Mesendoderm (in vitro differentiated cells): Measurements from ENCODE around the gene CLIP2.
A peak's percentile ranks its signal among the peaks of the same experiment; 100 is the strongest.

Experiments used
- DNase-seq: peaks from one replicate; pipeline ENCODE4 v3.0.0; 2013
- H2AK5ac ChIP-seq: 2 replicates; pipeline ENCODE4 v1.6.1; 2013; ENCODE audit warnings: low read length, inconsistent platforms
- H2BK120ac ChIP-seq: 2 replicates; pipeline ENCODE4 v1.6.1; 2013; ENCODE audit warnings: low read depth, mild to moderate bottlenecking, low read length, moderate library complexity, mixed read lengths
- H2BK15ac ChIP-seq: replicated peaks from 2 replicates; pipeline ENCODE4 v1.6.1; 2013; ENCODE audit warnings: low read depth, mild to moderate bottlenecking, moderate library complexity
- H2BK5ac ChIP-seq: 2 replicates; pipeline ENCODE4 v1.6.1; 2013; ENCODE audit warnings: low read length, inconsistent platforms
- H3K18ac ChIP-seq: 2 replicates; pipeline ENCODE4 v1.6.1; 2013; ENCODE audit warnings: mild to moderate bottlenecking, low read length, mixed read lengths
- H3K23ac ChIP-seq: one replicate; pipeline ENCODE4 v1.6.1; 2013; ENCODE audit warnings: low read length
- H3K27ac ChIP-seq: 2 replicates; pipeline ENCODE4 v1.5.1; 2013; ENCODE audit warnings: low read depth, mild to moderate bottlenecking, inconsistent platforms, low read length, moderate library complexity
- H3K27me3 ChIP-seq: 2 replicates; pipeline ENCODE4 v1.6.1; 2013; ENCODE audit warnings: low read length, control low read depth, mild to moderate bottlenecking, inconsistent platforms; ENCODE audit not compliant: insufficient read depth, poor library complexity
- H3K36me3 ChIP-seq: 2 replicates; pipeline ENCODE4 v1.6.1; 2013; ENCODE audit warnings: low read length, inconsistent platforms; ENCODE audit not compliant: control insufficient read depth, insufficient read depth
- H3K4ac ChIP-seq: one replicate; pipeline ENCODE4 v1.6.1; 2013; ENCODE audit warnings: low read depth, mild to moderate bottlenecking, low read length, moderate library complexity
- H3K4me1 ChIP-seq: 2 replicates; pipeline ENCODE4 v1.6.1; 2013; ENCODE audit warnings: low read depth, low read length, inconsistent platforms; ENCODE audit not compliant: control insufficient read depth
- H3K4me2 ChIP-seq: 2 replicates; pipeline ENCODE4 v1.6.1; 2013; ENCODE audit warnings: low read length
- H3K4me3 ChIP-seq: 2 replicates; pipeline ENCODE4 v1.5.1; 2013; ENCODE audit warnings: mild to moderate bottlenecking, low read length
- H3K56ac ChIP-seq: one replicate; pipeline ENCODE4 v1.6.1; 2013; ENCODE audit warnings: low read length
- H3K79me1 ChIP-seq: 2 replicates; pipeline ENCODE4 v1.6.1; 2013; ENCODE audit warnings: low read length, inconsistent platforms
- H3K79me2 ChIP-seq: 2 replicates; pipeline ENCODE4 v1.6.1; 2013; ENCODE audit warnings: mild to moderate bottlenecking, low read length; ENCODE audit not compliant: control insufficient read depth, insufficient read depth
- H3K9ac ChIP-seq: 2 replicates; pipeline ENCODE4 v1.6.1; 2013; ENCODE audit warnings: low read length, inconsistent platforms
- H4K5ac ChIP-seq: one replicate; pipeline ENCODE4 v1.6.1; 2013; ENCODE audit warnings: low read length
- H4K8ac ChIP-seq: one replicate; pipeline ENCODE4 v1.6.1; 2013; ENCODE audit warnings: low read depth, mild to moderate bottlenecking, control low read depth, low read length, moderate library complexity
- WGBS: extraction: QIAGEN DNeasy Blood & Tissue Kit; methylation state at CpG from one replicate; pipeline ENCODE4 v1.1.7; 2013; ENCODE audit warnings: low lambda C conversion rate, missing lambda C conversion rate; ENCODE audit not compliant: insufficient coverage; ENCODE audit errors: extremely low coverage; 5-methylcytosine and 5-hydroxymethylcytosine counted together

The CLIP2 gene

GRCh38 chr7:74443543-74444247, 154.5 kb downstream of the CLIP2 start:
- no peaks in the 10 kb centered on the region for H3K36me3 ChIP-seq
- WGBS = no CpG with 5 or more reads among the region's 21 CpGs
- H2AK5ac ChIP-seq = no peak overlapping the region
- DNase-seq = no peak
- H3K18ac ChIP-seq = no peak overlapping the region
- no peaks in the 10 kb centered on the region for H3K79me2 ChIP-seq
- H3K9ac ChIP-seq = no peak overlapping the region
- H4K5ac ChIP-seq = no peak overlapping the region
- no peak overlapping the region for H2BK120ac ChIP-seq
- no peak overlapping the region for H2BK5ac ChIP-seq
- no peak overlapping the region for H3K4me3 ChIP-seq
- no peaks in the 10 kb centered on the region for H3K4me1 ChIP-seq
- no peak overlapping the region for H3K56ac ChIP-seq
- no peak overlapping the region for H3K27ac ChIP-seq
- H4K8ac ChIP-seq = no peak overlapping the region
- H2BK15ac ChIP-seq = no peak overlapping the region
- no peak overlapping the region for H3K23ac ChIP-seq
- no peak overlapping the region for H3K4me2 ChIP-seq
- H3K4ac ChIP-seq = no peak overlapping the region
- H3K79me1 ChIP-seq = no peaks in the 10 kb centered on the region
- no peaks in the 10 kb centered on the region for H3K27me3 ChIP-seq

DNA sequence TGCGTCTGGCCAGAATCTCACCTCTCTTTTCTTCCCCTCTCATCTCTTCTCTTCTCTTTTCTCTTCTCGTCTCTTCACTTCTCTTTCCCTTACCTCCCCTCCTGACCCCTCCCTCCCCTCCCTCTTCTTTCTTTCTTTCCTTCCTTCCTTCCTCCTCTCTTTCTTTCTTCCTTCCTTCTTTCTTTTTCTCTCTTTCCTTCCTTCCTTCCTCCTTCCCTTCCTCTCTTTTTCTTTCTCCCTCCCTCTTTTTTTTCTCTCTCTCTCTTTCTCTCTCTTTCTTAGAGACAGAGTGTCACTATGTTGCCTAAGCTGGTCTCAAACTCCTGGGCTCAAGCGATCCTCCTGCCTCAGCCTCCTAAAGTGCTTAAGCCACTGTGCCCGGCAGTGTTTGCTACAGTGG, 159.9 kb downstream of the CLIP2 start:
- no peak overlapping the region for H4K8ac ChIP-seq
- no peaks in the 10 kb centered on the region for H3K79me1 ChIP-seq
- no peak overlapping the region for H3K18ac ChIP-seq
- no peaks in the 10 kb centered on the region for H3K4me1 ChIP-seq
- H3K23ac ChIP-seq = no peak overlapping the region
- no peak overlapping the region for H2BK120ac ChIP-seq
- no peak for DNase-seq
- H2BK5ac ChIP-seq = no peak overlapping the region
- WGBS = 100% methylated on average over 1 of the region's 4 CpGs
- no peaks in the 10 kb centered on the region for H3K79me2 ChIP-seq
- H3K27ac ChIP-seq = no peak overlapping the region
- H3K4ac ChIP-seq = no peak overlapping the region
- no peak overlapping the region for H3K56ac ChIP-seq
- no peaks in the 10 kb centered on the region for H3K36me3 ChIP-seq
- H3K4me3 ChIP-seq = no peak overlapping the region
- H3K4me2 ChIP-seq = no peak overlapping the region
- no peak overlapping the region for H3K9ac ChIP-seq
- H4K5ac ChIP-seq = no peak overlapping the region
- H3K27me3 ChIP-seq = no peaks in the 10 kb centered on the region
- no peak overlapping the region for H2AK5ac ChIP-seq
- H2BK15ac ChIP-seq = no peak overlapping the region

GRCh38 chr7:74449809-74450397, 160.7 kb downstream of the CLIP2 start:
- WGBS = no CpG with 5 or more reads among the region's 15 CpGs
- Histone ChIP-seq H4K8ac (no peak overlapping the region), H2BK5ac (no peak overlapping the region), H3K79me2 (peaks cover 4% of the 10 kb centered on the region), H2BK120ac (no peak overlapping the region), H3K4me3 (no peak overlapping the region), H3K4me2 (no peak overlapping the region), H3K79me1 (peaks cover 2% of the 10 kb centered on the region), H4K5ac (no peak overlapping the region), H3K27me3 (no peaks in the 10 kb centered on the region), H3K9ac (no peak overlapping the region), H3K4me1 (peaks cover 2% of the 10 kb centered on the region), H3K56ac (no peak overlapping the region), H3K18ac (no peak overlapping the region), H2AK5ac (no peak overlapping the region), H3K23ac (no peak overlapping the region), H2BK15ac (no peak overlapping the region), H3K36me3 (no peaks in the 10 kb centered on the region), H3K4ac (no peak overlapping the region), H3K27ac (no peak overlapping the region)
- peak; percentile 84 for DNase-seq

GRCh38 chr7:74452748-74453321, 163.6 kb downstream of the CLIP2 start:
- no CpG with 5 or more reads among the region's 15 CpGs for WGBS
- no peak overlapping the region for H3K23ac ChIP-seq
- no peaks in the 10 kb centered on the region for H3K36me3 ChIP-seq
- H2BK15ac ChIP-seq = no peak overlapping the region
- H2BK120ac ChIP-seq = no peak overlapping the region
- peak overlapping the region; percentile 67 for H3K9ac ChIP-seq
- no peaks in the 10 kb centered on the region for H3K27me3 ChIP-seq
- no peak overlapping the region for H2AK5ac ChIP-seq
- H3K27ac ChIP-seq = no peak overlapping the region
- peaks cover 28% of the 10 kb centered on the region for H3K79me2 ChIP-seq
- peaks cover 4% of the 10 kb centered on the region for H3K4me1 ChIP-seq
- no peak overlapping the region for H3K4me2 ChIP-seq
- H2BK5ac ChIP-seq = no peak overlapping the region
- DNase-seq = no peak
- no peak overlapping the region for H3K4ac ChIP-seq
- no peak overlapping the region for H4K5ac ChIP-seq
- H4K8ac ChIP-seq = peak overlapping the region; percentile 91
- peaks cover 15% of the 10 kb centered on the region for H3K79me1 ChIP-seq
- no peak overlapping the region for H3K4me3 ChIP-seq
- peak overlapping the region; percentile 95 for H3K18ac ChIP-seq
- H3K56ac ChIP-seq = peak overlapping the region; percentile 81

DNA sequence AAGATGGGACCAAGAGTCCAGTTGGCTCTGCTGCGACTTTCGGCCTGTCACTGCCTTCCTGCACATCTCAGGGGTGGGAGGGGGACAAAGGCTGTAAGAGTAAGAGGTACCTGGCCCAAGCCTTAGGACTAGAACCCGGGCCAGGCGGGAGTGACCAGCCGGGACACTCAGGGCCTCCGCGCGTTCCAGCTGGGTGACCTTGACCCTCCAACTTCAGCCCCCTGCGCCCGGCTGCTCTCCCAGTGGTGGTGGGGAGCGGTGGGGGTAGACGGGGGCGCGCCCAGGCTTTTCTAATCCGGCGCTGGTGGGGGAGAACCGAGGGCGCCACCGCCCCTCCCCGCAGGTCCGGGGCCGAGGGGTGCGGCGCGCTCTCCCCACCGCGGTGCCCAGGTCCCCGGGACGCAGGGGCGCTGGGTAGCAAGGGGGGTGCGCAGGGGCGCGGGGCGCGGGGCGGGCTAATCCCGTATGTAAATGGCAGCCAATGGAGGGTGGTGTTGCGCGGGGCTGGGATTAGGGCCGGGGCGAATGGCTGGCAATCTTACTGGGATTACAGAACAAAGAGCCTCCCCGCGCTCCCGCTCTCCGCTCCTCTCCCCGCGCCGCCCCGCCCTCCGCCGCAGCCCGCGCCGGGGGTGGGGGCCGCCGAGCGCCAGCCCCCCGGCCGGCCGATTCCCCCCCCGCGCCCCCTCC, 164.3 kb downstream of the CLIP2 start, which contains the start of gene GTF2IRD1:
Gene GTF2IRD1, plus strand, starts transcription at position 585 of the 690 bp plus-strand sequence. CDS start 54,175 bp downstream, outside the sequence.
- Histone ChIP-seq H3K56ac (peak within 1 kb of the TSS; percentile 89), H2BK120ac (peak within 1 kb of the TSS; percentile 63), H2BK5ac (no peak within 1 kb of the TSS), H3K4me2 (peak within 1 kb of the TSS; percentile 78), H3K79me1 (peaks cover 18% of the 10 kb centered on the region), H3K9ac (peak within 1 kb of the TSS; percentile 84), H2AK5ac (peak within 1 kb of the TSS; percentile 4), H3K27ac (peak within 1 kb of the TSS; percentile 51), H4K5ac (no peak within 1 kb of the TSS), H3K79me2 (peaks cover 34% of the 10 kb centered on the region), H3K18ac (peak within 1 kb of the TSS; percentile 95), H3K4me1 (peaks cover 4% of the 10 kb centered on the region), H2BK15ac (no peak within 1 kb of the TSS), H3K4me3 (peak within 1 kb of the TSS; percentile 65), H3K4ac (peak within 1 kb of the TSS; percentile 94), H3K36me3 (no peaks in the 10 kb centered on the region), H3K23ac (no peak within 1 kb of the TSS), H3K27me3 (no peaks in the 10 kb centered on the region), H4K8ac (peak within 1 kb of the TSS; percentile 91)
- WGBS = no CpG with 5 or more reads among the region's 62 CpGs
- DNase-seq = peak; percentile 84
